Thyroid gland (tissue), 4 donors: ENCODE measurements around the gene GPAM.

ENCODE experiments used
- POLR2A ChIP-seq, 2 donors: fragments of 450-650 bp; IDR thresholded peaks; one replicate each; pipeline ENCODE4 v1.6.1; 2017; ENCODE audit warnings: antibody characterized with exemption in 2 of 2, mild to moderate bottlenecking in 2 of 2, moderate library complexity in 1 of 2
- TF ChIP-seq, protein P1 (sequence below), 6 experiments: fragments of 200-600 bp in 3 of 6; fragments of 450-650 bp in 3 of 6; sonication (generic) in 3 of 6; IDR thresholded peaks; one replicate each; pipeline ENCODE4 v1.5.1; 2016 to 2019; ENCODE audit warnings: antibody characterized with exemption in 6 of 6, mild to moderate bottlenecking in 2 of 6, inconsistent platforms in 1 of 6, moderate library complexity in 1 of 6

DNA sequence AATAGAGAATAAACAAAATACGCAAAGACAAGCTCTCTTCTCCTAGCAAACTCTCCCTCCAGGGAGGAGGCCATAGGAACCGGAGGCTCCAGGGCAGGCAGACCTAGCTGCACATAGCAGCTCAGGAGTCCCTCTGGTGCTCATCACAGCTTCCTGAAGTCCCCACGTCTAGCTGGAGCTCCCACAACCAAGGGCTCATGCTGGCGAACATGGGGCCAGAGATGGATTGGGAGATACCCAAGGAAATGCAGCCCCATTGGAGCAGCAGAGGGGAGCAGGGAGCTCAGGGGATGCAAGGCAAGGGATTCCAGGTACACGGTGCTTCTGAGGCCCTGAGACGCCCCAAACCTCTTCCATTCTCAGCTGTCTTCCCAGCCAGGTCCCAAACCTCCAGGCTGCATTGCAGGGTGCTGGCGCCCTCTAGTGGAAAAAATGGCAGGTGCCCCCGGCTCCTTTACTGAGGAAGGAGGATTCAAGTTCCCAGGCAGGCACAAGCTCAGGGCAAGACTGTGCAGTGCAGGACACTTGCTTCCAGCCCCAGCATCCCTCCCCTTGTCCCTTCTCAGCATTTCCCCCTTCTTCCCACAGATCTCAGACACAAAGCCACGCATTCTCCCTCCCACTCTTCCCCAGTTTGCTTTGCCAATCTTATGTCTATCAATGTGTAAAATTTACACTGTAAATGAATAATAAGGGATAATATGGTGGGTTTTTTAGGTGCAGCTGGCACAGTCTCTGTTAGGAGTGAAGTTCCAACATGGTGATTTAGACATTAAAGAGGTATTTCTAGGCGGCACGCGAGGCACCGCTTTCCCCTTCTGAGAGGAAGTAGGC is 46.2 kb downstream of the GPAM start:
- TF ChIP-seq, protein P1, sequence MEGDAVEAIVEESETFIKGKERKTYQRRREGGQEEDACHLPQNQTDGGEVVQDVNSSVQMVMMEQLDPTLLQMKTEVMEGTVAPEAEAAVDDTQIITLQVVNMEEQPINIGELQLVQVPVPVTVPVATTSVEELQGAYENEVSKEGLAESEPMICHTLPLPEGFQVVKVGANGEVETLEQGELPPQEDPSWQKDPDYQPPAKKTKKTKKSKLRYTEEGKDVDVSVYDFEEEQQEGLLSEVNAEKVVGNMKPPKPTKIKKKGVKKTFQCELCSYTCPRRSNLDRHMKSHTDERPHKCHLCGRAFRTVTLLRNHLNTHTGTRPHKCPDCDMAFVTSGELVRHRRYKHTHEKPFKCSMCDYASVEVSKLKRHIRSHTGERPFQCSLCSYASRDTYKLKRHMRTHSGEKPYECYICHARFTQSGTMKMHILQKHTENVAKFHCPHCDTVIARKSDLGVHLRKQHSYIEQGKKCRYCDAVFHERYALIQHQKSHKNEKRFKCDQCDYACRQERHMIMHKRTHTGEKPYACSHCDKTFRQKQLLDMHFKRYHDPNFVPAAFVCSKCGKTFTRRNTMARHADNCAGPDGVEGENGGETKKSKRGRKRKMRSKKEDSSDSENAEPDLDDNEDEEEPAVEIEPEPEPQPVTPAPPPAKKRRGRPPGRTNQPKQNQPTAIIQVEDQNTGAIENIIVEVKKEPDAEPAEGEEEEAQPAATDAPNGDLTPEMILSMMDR (IDR thresholded peaks at IDR 0.05) = peak; percentile 42 to 88 (median 67)
- no peak for TF ChIP-seq POLR2A (IDR thresholded peaks at IDR 0.05)
